Motor neuron (in vitro differentiated cells): ENCODE results near the gene MYO1E. TPM values are rescaled to one million over a fixed set of nuclear protein-coding genes. Genes with fewer than 3 reads are reported as not detected.

Experiments used
- ATAC-seq, 8 experiments: fragments of 200-7000 bp; cut with Tn5 transposase; replicated peaks in 6 of 8; 2 replicates each; pipeline ENCODE4 v1.8.0; 2021; ENCODE audit warnings: mild to moderate bottlenecking in 8 of 8, moderate library complexity in 8 of 8
- H3K27ac ChIP-seq, 2 donors: fragments of 250-450 bp; sonication (Bioruptor Pico); 2 replicates each; pipeline ENCODE4 v1.9.0; 2021; ENCODE audit warnings: antibody characterized with exemption in 2 of 2, mild to moderate bottlenecking in 2 of 2, moderate library complexity in 1 of 2
- H3K4me1 ChIP-seq, 2 donors: fragments of 250-450 bp; sonication (Bioruptor Pico); replicated peaks in 1 of 2; 2 replicates each; pipeline ENCODE4 v1.6.1; 2021; ENCODE audit warnings: antibody characterized with exemption in 2 of 2, mild to moderate bottlenecking in 2 of 2, moderate library complexity in 1 of 2
- H3K4me3 ChIP-seq, 5 donors: fragments of 250-450 bp; sonication (Bioruptor Pico); 2 replicates each; pipeline ENCODE4 v1.9.0; 2021; ENCODE audit warnings: antibody characterized with exemption in 5 of 5, mild to moderate bottlenecking in 5 of 5, moderate library complexity in 4 of 5
- WGBS, 10 experiments: fragments of 450-650 bp; shearing (Covaris generic); methylation state at CpG; one replicate each; pipeline ENCODE4 v1.0.0; 2022; 5-methylcytosine and 5-hydroxymethylcytosine counted together
- in situ Hi-C, 9 experiments: fragments of 400-800 bp; cut with MboI; loops; one replicate each; pipeline ENCODE4 v1.15.0; 2021; ENCODE audit warnings: low sequenced_read_pairs in 9 of 9, low pct_unique_long_range_greater_than_20kb in 2 of 9; ENCODE audit not compliant: unreplicated experiment in 9 of 9
- total RNA-seq, 8 experiments: library from RNA; unstranded; fragments of 300-600 nt; gene quantifications; 2 replicates each; pipeline versions ENCODE4 v1.2.3 to v1.2.4, GENCODE V29; 2022

The MYO1E gene
- total RNA-seq, 8 experiments from 2014 or later: 4.0 to 71.1 (median 6.9) TPM

DNA sequence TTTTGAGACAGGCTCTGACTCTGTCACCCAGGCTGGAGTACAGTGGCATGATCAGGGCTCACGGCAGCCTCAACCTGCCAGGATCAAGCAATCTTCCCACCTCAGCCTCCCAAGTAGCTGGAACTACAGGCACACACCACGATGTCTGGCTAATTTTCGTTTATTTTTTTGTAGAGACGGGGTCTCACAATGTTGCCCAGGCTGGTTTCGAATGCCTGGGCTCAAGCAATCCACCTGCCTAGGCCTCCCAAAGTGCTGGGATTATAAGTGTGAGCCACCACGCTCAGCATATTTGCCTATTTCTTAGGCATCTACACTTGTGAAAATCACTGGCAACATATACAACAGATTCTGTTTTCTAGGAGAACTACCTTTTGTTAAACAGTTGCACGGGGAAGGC is 16.9 kb downstream of the MYO1E start:
- no peak overlapping the region for H3K27ac ChIP-seq
- H3K4me1 ChIP-seq: peaks cover 4 to 11% of the 10 kb centered on the region in 2 donors
- peak in 1 of 8 experiments; percentile 16 for ATAC-seq
- no peak overlapping the region for H3K4me3 ChIP-seq
- WGBS, 10 experiments: 80 to 100% (median 94%) methylated on average over 1 to 7 of the region's 7 CpGs; no CpG with 5 or more reads in 1 of the 10 experiments
- in situ Hi-C loops: no loop called here

DNA sequence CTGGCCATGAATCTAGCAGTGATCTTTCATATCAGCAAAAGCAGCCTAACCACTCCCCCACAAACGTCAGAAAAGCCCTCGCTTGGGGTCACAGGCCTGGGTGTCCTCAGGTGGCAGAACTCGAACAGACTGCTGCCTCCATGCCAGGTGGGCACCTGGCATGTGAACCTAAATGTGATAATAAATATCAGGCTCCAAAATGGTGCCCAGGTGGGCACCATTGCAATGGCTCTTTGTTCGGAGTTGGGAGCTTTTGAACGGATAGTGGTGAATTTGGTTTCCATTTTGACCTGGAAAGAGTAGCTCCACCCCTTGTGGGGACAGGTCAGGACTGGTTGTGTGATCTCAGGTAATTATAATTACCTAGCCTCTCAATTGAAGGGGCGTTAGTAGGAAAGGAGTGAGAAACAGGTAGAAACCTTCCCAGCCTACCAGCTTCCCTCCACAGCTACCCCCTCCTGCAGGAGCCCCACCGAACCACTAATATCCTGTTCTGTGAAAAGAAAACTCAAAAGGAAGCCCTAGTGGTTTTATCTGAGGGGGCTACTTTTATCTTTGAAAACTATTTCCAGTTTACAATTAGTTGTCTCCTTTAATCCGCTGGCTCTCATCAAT is 18.1 kb downstream of the MYO1E start:
- WGBS, 10 experiments: 42 to 100% (median 67%) methylated on average over 1 to 6 of the region's 8 CpGs; no CpG with 5 or more reads in 2 of the 10 experiments
- Histone ChIP-seq H3K27ac (no peak overlapping the region), H3K4me3 (no peak overlapping the region), H3K4me1 (peaks cover 4 to 9% of the 10 kb centered on the region in 2 donors)
- no peak for ATAC-seq
- in situ Hi-C loops: no loop called here

DNA sequence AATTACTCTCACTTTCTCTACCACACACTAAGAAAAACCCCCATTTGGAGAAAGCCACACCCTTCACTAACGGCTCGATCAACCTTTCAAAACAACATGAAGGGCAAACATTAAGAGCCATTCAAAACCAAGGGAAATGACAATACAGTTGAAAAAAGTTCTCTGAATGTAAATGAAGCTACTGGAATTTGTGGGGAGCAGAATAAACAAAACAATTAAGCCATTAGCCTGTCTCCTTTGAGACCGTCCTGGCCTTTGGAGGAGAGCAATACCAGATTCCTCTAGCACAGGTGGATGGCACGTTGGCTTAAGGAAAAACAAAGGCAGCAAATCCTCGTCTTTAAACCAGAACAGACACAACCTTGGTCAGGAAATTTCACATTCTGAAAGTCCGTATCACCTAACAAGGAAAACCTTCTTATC is 18.7 kb downstream of the MYO1E start:
- Histone ChIP-seq H3K4me1 (peaks cover 4 to 9% of the 10 kb centered on the region in 2 donors), H3K4me3 (no peak overlapping the region), H3K27ac (no peak overlapping the region)
- 38 to 100% (median 68%) methylated on average over 3 to 6 of the region's 6 CpGs; no CpG with 5 or more reads in 1 of the 10 experiments for WGBS, 10 experiments
- in situ Hi-C loops: no loop called here
- no peak for ATAC-seq

DNA sequence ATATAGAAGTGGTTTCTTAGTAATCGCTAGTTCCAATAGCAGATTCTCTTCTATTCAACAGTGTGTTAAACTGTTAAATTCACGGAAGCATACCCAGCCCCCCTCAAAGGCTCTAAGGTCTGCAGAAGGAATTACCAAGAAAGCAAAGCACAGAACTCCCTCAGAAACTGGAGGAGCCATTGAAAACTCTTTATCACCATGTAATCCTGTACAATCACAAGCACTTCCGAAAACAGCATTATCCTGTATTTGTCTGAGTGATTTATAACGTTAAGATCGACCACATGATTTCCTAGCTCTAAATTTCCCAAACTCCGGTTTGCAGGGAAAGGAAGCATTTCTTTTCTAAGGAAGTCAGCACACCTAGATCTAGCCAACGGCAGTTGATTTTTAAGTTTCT is 20.0 kb downstream of the MYO1E start:
- 13 to 70% (median 61%) methylated on average over 2 to 7 of the region's 7 CpGs; no CpG with 5 or more reads in 1 of the 10 experiments for WGBS, 10 experiments
- Histone ChIP-seq H3K4me1 (peaks cover 4 to 9% of the 10 kb centered on the region in 2 donors), H3K4me3 (no peak overlapping the region), H3K27ac (no peak overlapping the region)
- no peak for ATAC-seq
- in situ Hi-C loops: no loop called here

DNA sequence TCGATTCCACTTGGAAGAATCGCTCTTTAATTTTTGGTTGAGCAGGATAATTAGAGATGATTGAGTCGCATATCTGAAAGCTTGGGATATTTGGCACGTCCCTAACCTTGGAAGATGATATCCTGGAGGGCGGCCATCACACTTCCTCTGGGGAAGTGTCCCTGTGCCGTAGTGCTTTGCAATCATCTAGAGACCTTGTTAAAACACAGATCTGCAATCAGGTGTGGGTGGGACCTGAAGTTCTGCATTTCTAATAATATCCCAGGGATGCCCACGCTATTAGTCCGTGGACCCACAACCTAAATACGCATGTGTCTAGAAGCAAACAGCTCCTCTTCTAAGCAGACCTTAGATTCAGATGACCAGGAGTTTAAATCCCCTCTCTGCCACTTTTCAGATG is 20.5 kb downstream of the MYO1E start:
- H3K27ac ChIP-seq: no peak overlapping the region
- in situ Hi-C loops: no loop called here
- WGBS, 10 experiments: 89 to 100% (median 95%) methylated on average over 1 to 8 of the region's 9 CpGs; no CpG with 5 or more reads in 5 of the 10 experiments
- peaks cover 4 to 9% of the 10 kb centered on the region in 2 donors for H3K4me1 ChIP-seq
- no peak for ATAC-seq
- no peak overlapping the region for H3K4me3 ChIP-seq

DNA sequence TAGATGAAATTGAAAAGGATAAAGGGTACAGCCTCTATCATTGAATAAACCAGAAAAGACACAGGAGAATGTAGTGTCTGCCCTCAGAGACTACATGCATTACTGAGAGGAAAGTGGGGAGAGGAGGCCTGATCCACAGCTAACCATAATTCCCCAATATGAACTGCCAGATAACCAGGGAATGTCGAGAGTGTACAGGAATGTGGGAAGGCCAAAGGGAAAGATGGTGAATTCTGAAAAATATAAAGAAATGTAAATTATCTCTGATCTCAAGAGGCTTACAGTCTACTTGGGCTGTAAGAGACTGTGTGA is 22.3 kb downstream of the MYO1E start:
- H3K4me1 ChIP-seq: peaks cover 4 to 9% of the 10 kb centered on the region in 2 donors
- H3K27ac ChIP-seq: no peak overlapping the region
- H3K4me3 ChIP-seq: no peak overlapping the region
- 38 to 100% (median 95%) methylated on average over 1 of the region's 1 CpG for WGBS, 10 experiments
- ATAC-seq: no peak
- in situ Hi-C loops: no loop called here

DNA sequence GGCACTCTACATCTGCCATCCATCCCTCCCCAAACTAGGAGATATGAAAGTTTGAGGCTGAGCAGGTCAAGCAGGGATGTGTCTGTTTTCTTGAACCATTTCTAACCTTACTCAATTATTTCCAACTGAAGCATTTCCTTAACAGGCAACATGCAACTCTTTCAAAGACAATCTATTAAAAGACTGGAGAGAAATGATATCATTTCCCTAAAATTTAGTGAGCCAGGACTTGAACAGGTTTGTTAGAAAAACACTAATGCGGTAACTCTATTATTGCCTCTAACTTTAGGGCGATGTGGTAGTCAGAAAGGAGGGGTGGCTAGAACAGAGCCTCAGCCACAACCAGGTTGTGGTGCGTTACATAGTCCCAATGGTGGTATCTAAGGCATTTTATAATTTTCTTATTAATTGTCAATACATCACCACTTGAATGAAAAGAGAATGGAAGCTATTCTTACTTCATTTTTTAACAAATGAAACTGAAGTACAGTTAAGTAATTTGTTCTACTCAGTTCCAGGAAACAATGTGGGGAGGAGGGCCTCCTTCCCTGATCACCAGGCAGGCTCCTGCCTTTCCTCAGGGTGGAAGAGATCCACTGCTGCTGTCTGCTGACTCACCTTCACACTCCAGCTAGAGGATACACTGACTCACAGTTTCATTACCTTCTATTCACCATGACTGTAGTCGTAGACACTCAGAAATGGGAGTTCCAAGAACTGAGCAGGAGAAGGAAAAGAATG is 22.8 kb downstream of the MYO1E start:
- WGBS, 10 experiments: 33 to 100% (median 77%) methylated on average over 1 to 4 of the region's 4 CpGs; no CpG with 5 or more reads in 1 of the 10 experiments
- peak; percentile 81 to 100 (median 100) for ATAC-seq
- Histone ChIP-seq H3K27ac (no peak overlapping the region), H3K4me1 (peaks cover 4 to 9% of the 10 kb centered on the region in 2 donors), H3K4me3 (no peak overlapping the region)
- in situ Hi-C loops: no loop called here

DNA sequence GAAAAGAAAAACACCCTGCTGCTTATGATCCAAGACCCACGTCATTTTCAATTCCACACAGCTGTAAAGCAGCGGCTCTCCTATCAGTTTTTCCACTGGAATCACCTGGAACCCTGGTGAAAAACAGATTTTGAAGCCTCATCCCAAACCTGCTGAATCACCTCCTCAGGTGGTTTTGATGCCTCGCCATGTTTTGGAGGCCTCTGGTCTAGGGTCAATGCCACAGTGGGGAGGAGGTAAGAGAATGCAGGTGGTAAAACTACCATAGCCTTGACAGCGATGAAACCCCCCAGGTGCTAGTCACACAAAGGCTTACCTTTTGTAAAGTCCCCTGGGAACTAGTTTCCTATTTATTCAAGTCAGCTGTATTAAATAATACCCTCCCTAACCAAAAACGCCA is 24.8 kb downstream of the MYO1E start:
- no peak overlapping the region for H3K4me3 ChIP-seq
- no peak for ATAC-seq
- no peaks in the 10 kb centered on the region for H3K4me1 ChIP-seq
- in situ Hi-C loops: no loop called here
- no peak overlapping the region for H3K27ac ChIP-seq
- 70 to 100% (median 92%) methylated on average over 1 to 5 of the region's 5 CpGs; no CpG with 5 or more reads in 1 of the 10 experiments for WGBS, 10 experiments

DNA sequence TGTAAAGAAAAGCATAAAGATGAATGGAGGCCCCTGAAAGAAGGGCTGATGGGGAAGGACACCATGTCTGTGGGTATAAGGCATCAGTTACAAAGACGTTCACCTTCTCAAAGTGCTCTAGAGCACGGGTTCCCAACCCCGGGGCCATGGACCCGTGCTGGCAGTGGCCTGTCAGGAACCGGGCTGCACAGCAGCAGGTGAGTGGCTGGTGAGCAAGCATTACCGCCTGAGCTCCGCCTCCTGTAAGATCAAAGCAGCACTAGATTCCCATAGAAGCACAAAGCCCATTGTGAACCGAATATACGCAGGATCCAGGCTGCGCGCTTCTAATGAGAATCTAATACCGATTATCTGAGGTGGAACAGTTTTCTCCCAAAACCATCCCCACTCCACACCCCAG is 25.7 kb downstream of the MYO1E start:
- WGBS, 10 experiments: 40 to 91% (median 70%) methylated on average over 1 to 10 of the region's 12 CpGs; no CpG with 5 or more reads in 1 of the 10 experiments
- no peak overlapping the region for H3K4me3 ChIP-seq
- no peak for ATAC-seq
- in situ Hi-C loops: no loop called here
- no peak overlapping the region for H3K27ac ChIP-seq
- H3K4me1 ChIP-seq: no peaks in the 10 kb centered on the region

DNA sequence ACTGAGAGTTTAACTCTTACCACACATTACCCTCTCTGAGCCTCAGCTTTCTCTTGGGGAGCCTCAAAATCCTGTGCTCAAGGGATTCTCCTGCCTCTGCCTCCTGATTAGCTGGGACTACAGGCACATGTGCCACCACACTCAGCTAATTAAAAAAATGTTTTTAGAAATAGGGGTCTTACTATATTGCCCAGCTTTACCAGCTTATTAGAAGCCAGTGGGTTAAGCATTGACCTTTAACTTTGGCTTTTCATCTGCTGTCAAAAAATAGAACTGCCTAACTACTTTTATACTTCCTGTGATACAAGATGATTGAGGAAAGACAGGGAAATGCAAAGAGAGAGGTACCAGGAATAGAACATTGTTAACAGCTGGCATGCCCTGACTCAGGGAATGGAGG is 27.3 kb downstream of the MYO1E start:
- Histone ChIP-seq H3K4me3 (no peak overlapping the region), H3K4me1 (no peaks in the 10 kb centered on the region), H3K27ac (no peak overlapping the region)
- no peak for ATAC-seq
- in situ Hi-C loops: no loop called here

DNA sequence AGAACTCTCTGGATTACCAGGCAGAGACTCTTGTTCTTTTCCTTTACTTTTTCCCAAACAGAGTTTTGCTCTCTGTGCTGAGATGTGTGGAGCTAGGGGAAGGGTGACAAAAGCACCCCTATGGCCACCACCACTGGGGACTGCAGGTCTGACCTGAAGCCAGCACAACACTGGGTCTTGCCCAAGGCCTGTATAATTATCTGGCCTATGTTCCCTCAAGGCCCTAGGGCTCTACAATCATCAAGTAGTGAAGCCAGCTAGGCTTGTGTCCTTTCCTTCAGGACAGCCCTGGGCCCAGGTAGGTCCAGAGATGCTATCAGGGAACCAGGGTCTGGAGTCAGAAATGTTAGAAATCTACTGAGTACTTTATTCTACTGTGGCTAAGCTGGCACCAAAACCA is 28.4 kb downstream of the MYO1E start:
- in situ Hi-C loops: no loop called here
- Histone ChIP-seq H3K4me1 (no peaks in the 10 kb centered on the region), H3K4me3 (no peak overlapping the region), H3K27ac (no peak overlapping the region)
- no peak for ATAC-seq

DNA sequence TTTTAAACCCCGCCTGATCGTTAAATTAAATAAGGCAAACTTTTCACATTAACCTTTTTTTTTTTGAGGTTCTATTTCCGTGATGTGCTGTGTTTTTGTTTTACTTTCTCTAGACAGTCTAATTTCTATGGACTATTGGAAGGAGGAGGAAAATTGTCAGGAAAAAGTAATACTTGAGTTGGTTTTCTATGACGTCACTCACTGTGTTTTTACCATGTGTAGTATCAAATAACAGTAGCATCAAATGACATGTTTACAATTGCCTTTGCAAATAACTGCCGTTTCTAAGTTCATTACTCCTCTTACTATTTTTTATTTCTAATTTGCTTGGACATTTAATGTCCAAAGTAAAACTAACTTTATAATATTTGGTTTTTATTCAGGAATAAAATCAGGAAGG is 32.3 kb downstream of the MYO1E start:
- Histone ChIP-seq H3K27ac (no peak overlapping the region), H3K4me3 (no peak overlapping the region), H3K4me1 (no peaks in the 10 kb centered on the region)
- no peak for ATAC-seq
- in situ Hi-C loops: no loop called here
- WGBS, 10 experiments: 42 to 100% (median 91%) methylated on average over 2 to 5 of the region's 5 CpGs; no CpG with 5 or more reads in 1 of the 10 experiments

DNA sequence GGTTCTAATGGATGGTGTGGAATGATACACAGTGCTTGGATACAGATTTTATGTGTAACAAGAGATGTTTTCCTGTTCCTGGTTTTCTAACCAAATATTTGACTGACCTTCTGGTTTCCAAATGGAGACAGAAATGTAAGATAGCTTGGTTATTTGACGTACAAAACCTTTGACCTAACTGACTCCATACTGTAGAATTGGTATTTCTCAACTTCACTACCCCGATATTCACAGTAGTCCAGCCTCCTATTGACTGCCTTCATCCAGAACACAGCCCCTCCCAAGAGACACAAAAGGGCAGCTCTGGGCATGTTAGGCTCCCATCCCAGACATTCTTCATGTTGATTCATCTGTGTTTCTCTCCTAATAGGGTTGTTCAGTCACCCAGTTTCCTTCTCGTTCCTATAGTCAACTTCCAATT is 33.4 kb downstream of the MYO1E start:
- WGBS, 10 experiments: 53 to 100% (median 81%) methylated on average over 1 to 3 of the region's 3 CpGs
- in situ Hi-C loops: no loop called here
- Histone ChIP-seq H3K4me1 (no peaks in the 10 kb centered on the region), H3K4me3 (no peak overlapping the region), H3K27ac (no peak overlapping the region)
- ATAC-seq: peak in 2 of 8 experiments; percentile 31 to 72

DNA sequence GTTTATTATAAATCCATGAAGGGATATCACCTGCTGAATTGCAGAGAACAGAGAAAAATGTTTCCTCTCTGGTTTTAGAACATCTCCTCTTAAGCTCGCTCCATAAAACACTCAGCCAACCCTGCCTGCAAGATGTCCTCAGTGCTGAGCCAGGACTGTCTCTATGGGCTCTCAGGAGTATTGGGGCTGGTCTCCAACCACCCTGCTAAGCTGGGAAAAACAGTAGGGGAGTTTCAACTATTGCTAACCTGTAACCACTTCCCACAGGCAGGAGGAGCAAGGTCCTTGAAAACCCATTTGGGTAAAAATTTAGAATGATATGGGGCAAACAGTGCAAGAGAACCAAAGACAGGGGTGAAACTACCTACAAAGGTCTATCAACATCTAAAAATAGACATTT is 34.3 kb downstream of the MYO1E start:
- no peaks in the 10 kb centered on the region for H3K4me1 ChIP-seq
- 86 to 100% (median 93%) methylated on average over 1 of the region's 1 CpG; no CpG with 5 or more reads in 6 of the 10 experiments for WGBS, 10 experiments
- H3K27ac ChIP-seq: no peak overlapping the region
- in situ Hi-C loops: no loop called here
- no peak for ATAC-seq
- no peak overlapping the region for H3K4me3 ChIP-seq
